ENCODE results near the gene PAQR5. TPM values are rescaled to one million over a fixed set of nuclear protein-coding genes. Genes with fewer than 3 reads are reported as not detected.

PAQR5 gene
- total RNA-seq, 2 donors from 2014 or later: 6.5 to 11.5 TPM

- H3K27ac ChIP-seq: no peak overlapping the region
- H3K27me3 ChIP-seq: no peaks in the 10 kb centered on the region
- H3K4me1 ChIP-seq: peaks cover 12% of the 10 kb centered on the region
- DNase-seq: no peak
- H3K9me3 ChIP-seq: no peaks in the 10 kb centered on the region
- TF ChIP-seq POLR2A (IDR thresholded peaks at IDR 0.05) (no peak), CTCF (IDR thresholded peaks at IDR 0.05) (no peak)
- no peak overlapping the region for H3K4me3 ChIP-seq
- intact Hi-C loops (cut with DNase I): no loop called here
- H3K36me3 ChIP-seq (replicated peaks in 1 of 2; ENCODE audit: insufficient read depth in 1 of 2, low read depth in 2 of 2): no peaks in the 10 kb centered on the region
- ATAC-seq: no peak
Observed at GRCh38 chr15:69412274-69412673, 113.6 kb downstream of the PAQR5 start.

DNA sequence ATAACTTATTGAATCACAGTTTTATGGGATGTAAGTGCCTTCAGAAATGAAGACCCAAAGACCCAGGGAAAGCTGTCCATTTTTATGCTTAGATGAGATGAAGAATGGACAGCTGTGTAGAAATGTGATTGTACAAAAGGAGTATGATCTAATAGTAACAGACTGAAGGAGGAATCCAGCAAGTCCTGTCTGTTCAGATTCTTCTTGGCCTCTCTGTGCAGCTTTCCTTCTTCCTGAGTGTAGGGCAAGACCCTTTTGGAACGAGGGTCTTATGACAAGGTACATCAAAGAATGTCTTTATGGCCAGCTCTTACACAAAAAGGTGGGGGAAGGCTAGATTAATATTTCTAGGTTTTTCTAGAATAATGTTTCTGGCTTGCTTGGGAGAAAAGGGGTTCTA lies 114.0 kb downstream of the PAQR5 start:
- Histone ChIP-seq H3K36me3 (replicated peaks in 1 of 2; ENCODE audit: insufficient read depth in 1 of 2, low read depth in 2 of 2) (no peaks in the 10 kb centered on the region), H3K9me3 (no peaks in the 10 kb centered on the region), H3K4me3 (no peak overlapping the region), H3K4me1 (peaks cover 12% of the 10 kb centered on the region), H3K27me3 (no peaks in the 10 kb centered on the region), H3K27ac (no peak overlapping the region)
- 36 to 63% methylated on average over 1 of the region's 1 CpG for WGBS, 2 donors
- intact Hi-C loops (cut with DNase I): no loop called here
- DNase-seq (no peak), ATAC-seq (no peak)
- TF ChIP-seq CTCF (IDR thresholded peaks at IDR 0.05): no peak
- no peak for TF ChIP-seq POLR2A (IDR thresholded peaks at IDR 0.05)

DNA sequence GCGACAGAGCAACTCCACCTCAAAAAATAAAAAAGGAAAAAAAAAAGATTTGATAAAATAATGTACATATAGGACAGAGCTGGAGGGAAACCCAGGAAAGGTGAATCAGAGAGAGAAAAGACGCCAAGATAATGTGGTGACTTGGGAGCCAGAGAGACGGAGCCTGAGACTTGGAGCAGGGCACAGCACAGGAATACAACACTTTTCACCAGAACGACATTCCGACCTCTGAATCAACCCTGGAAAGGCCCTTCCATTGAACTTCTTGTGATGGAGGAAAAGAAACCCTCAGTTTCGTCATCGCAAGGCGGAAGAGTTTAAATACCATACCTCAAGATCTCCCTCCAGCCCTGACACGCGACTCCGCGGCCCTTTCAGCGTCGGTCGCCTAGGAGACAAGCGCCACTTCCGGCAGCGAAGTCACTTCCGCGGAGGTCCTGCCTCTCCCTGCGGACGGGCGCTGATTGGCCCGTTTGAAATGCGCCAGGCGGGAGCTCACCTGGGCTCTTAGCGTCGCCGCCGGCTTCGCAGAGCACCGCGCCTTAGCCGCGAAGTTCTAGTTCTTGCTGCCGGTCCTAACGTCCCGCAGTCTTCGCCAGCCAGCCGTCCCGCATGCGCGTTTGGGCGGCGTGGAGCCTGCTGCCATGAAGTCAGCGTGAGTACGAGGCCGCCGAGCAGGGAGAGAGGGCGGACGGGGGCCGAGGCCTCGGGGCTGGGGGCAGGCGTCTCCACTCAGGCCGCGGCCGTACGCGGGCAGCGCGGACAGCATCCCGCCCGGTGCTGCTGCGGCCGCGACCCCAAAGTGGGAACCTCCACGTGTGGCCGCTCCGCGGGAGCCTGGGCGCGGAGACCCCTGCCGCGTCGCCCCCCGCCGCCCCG lies 115.3 kb downstream of the PAQR5 start, which contains the start of gene KIF23:
Gene KIF23, plus strand, starts transcription at position 528 of the 879 bp plus-strand sequence. Its CDS starts 117 bp downstream, at position 645.
- TF ChIP-seq POLR2A (IDR thresholded peaks at IDR 0.05): no peak
- no peak for TF ChIP-seq CTCF (IDR thresholded peaks at IDR 0.05)
- DNase-seq (peak; percentile 88 to 91 (median 91)), ATAC-seq (peak; percentile 98)
- Histone ChIP-seq H3K27ac (no peak within 1 kb of the TSS), H3K4me3 (peak within 1 kb of the TSS; percentile 31 to 49), H3K4me1 (peaks cover 12% of the 10 kb centered on the region), H3K27me3 (no peaks in the 10 kb centered on the region), H3K36me3 (replicated peaks in 1 of 2; ENCODE audit: insufficient read depth in 1 of 2, low read depth in 2 of 2) (no peaks in the 10 kb centered on the region), H3K9me3 (no peaks in the 10 kb centered on the region)
- WGBS, 2 donors: 1 to 4% methylated on average over 26 to 77 of the region's 78 CpGs
- intact Hi-C loops (cut with DNase I): no loop called here

DNA sequence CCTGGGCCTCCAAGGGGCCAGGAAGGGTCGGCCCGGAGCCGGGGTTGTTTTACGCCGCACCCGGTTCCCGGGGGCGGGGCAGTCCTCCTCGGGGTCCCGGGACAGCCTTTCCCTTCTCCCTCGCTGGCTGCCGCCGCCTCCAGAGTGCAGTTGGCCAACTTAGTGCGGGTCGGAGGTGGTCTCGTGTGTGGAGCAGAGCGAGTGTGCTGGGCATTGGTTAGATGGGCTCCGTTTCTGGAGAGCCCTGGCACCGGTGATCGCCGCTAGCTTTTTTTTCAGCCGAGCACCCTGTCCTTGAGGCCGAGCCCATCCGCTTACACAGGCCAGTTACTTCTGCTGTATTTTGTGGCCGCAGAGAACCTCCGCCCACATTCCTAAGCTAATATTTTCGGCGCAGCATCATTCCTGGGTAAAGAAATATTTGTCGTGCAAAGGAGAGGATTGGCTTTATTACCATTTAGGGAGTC lies 116.0 kb downstream of the PAQR5 start:
- peak; percentile 26 for ATAC-seq
- 4 to 13% methylated on average over 7 to 29 of the region's 29 CpGs for WGBS, 2 donors
- no peaks in the 10 kb centered on the region for H3K27me3 ChIP-seq
- TF ChIP-seq POLR2A (IDR thresholded peaks at IDR 0.05) (no peak), CTCF (IDR thresholded peaks at IDR 0.05) (no peak)
- intact Hi-C loops (cut with DNase I): no loop called here
- H3K36me3 ChIP-seq (replicated peaks in 1 of 2; ENCODE audit: insufficient read depth in 1 of 2, low read depth in 2 of 2): no peaks in the 10 kb centered on the region
- peaks cover 12% of the 10 kb centered on the region for H3K4me1 ChIP-seq
- H3K9me3 ChIP-seq: no peaks in the 10 kb centered on the region
- peak overlapping the region; percentile 31 to 49 for H3K4me3 ChIP-seq
- no peak overlapping the region for H3K27ac ChIP-seq
- DNase-seq: peak in 3 of 4 donors; percentile 16 to 34 (median 29)

Data from body of pancreas (tissue), 4 donors.